ENCODE results near the gene FMR1NB.
A peak's percentile ranks its signal among the peaks of the same experiment; 100 is the strongest.

FMR1NB gene

GRCh38 chrX:147981038-147981752, at the start of gene FMR1NB:
FMR1NB (plus strand) TSS chrX:147981337; CDS start chrX:147981403, 66 bp downstream.
- DNase-seq (ENCODE audit: low read depth): no peak

- DNase-seq (ENCODE audit: low read depth): no peak
Measured at GRCh38 chrX:147933815-147934214, 47.3 kb upstream of the FMR1NB start.

- DNase-seq (ENCODE audit: low read depth): no peak
Measured at GRCh38 chrX:147935156-147935758, 45.9 kb upstream of the FMR1NB start.

GRCh38 chrX:147945286-147945685, 35.9 kb upstream of the FMR1NB start:
- no peak for DNase-seq (ENCODE audit: low read depth)

- no peak for DNase-seq (ENCODE audit: low read depth)
Measured at GRCh38 chrX:147948531-147948930, 32.6 kb upstream of the FMR1NB start.

GRCh38 chrX:147950352-147950751, 30.8 kb upstream of the FMR1NB start:
- no peak for DNase-seq (ENCODE audit: low read depth)

- no peak for DNase-seq (ENCODE audit: low read depth)
Measured at GRCh38 chrX:147953976-147954375, 27.2 kb upstream of the FMR1NB start.

GRCh38 chrX:147957291-147957690, 23.8 kb upstream of the FMR1NB start:
- no peak for DNase-seq (ENCODE audit: low read depth)

GRCh38 chrX:147958291-147958690, 22.8 kb upstream of the FMR1NB start:
- DNase-seq (ENCODE audit: low read depth): peak; percentile 48

- DNase-seq (ENCODE audit: low read depth): no peak
Measured at GRCh38 chrX:147960722-147961121, 20.4 kb upstream of the FMR1NB start.

GRCh38 chrX:147962476-147962875, 18.7 kb upstream of the FMR1NB start:
- DNase-seq (ENCODE audit: low read depth): no peak

- DNase-seq (ENCODE audit: low read depth): no peak
Measured at GRCh38 chrX:147978931-147979330, 2.2 kb upstream of the FMR1NB start.

GRCh38 chrX:148020329-148020728, 39.2 kb downstream of the FMR1NB start:
- DNase-seq (ENCODE audit: low read depth): no peak

GRCh38 chrX:148024425-148025148, 43.5 kb downstream of the FMR1NB start:
- no peak for DNase-seq (ENCODE audit: low read depth)

GRCh38 chrX:148035380-148035779, 54.2 kb downstream of the FMR1NB start:
- no peak for DNase-seq (ENCODE audit: low read depth)

GRCh38 chrX:148037020-148037419, 55.9 kb downstream of the FMR1NB start:
- DNase-seq (ENCODE audit: low read depth): no peak

GRCh38 chrX:148043271-148043855, 62.2 kb downstream of the FMR1NB start:
- peak; percentile 5 for DNase-seq (ENCODE audit: low read depth)

GRCh38 chrX:148047200-148047599, 66.1 kb downstream of the FMR1NB start:
- DNase-seq (ENCODE audit: low read depth): no peak

GRCh38 chrX:148049441-148049840, 68.3 kb downstream of the FMR1NB start:
- peak; percentile 32 for DNase-seq (ENCODE audit: low read depth)

GRCh38 chrX:148051973-148052372, 70.8 kb downstream of the FMR1NB start:
- DNase-seq (ENCODE audit: low read depth): no peak

GRCh38 chrX:148067285-148067684, 86.1 kb downstream of the FMR1NB start:
- DNase-seq (ENCODE audit: low read depth): no peak

- DNase-seq (ENCODE audit: low read depth): no peak
Measured at GRCh38 chrX:148069759-148070503, 88.8 kb downstream of the FMR1NB start.

Data from ELR (cell line).